ENCODE data around the gene RSL1D1.
A peak's percentile ranks its signal among the peaks of the same experiment; 100 is the strongest.

RSL1D1 gene

DNA sequence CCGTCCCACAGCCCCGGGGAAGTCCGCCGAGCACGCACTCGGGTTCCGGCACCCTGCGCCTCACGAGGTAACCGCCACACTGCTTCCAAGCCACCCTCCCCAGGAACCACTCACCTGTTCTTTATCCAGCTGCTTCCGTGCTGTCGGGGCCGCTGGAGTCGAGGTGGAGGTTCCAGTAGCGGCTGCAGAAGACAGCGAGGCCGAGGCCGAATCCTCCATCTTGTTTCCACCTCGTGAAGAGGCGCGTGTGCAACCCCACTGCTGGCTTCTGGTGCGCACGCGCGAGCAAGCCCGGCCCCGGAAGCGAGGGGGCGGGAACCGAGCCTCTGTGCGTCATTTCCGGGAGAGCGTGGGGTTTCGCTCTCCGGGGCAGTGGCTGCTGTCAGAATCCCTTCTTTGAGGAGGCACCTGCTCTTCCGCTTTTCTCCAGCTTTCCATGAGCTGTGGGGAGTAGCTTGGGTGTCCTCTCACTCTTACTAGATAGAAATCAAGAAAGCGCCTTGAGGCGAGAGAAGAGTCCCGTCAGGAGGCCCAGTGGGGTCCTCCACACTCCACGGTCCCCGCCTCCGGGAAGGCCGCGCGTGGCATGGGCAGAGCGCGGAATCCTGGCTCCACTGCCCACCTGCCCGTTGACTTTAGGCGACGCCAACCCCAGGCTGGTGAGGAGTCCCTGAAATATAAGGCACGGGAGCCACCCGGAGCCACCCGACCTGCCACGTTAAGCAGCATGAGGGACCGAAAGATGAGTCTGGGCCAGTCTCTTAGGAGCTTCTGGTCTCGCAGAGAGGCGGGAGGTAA is at the start of gene RSL1D1:
TSS of gene RSL1D1 (minus strand) at position 249 of the 798 bp plus-strand sequence. CDS start at position 219, 30 bp downstream.
- DNase-seq: peak; percentile 89 to 92

DNA sequence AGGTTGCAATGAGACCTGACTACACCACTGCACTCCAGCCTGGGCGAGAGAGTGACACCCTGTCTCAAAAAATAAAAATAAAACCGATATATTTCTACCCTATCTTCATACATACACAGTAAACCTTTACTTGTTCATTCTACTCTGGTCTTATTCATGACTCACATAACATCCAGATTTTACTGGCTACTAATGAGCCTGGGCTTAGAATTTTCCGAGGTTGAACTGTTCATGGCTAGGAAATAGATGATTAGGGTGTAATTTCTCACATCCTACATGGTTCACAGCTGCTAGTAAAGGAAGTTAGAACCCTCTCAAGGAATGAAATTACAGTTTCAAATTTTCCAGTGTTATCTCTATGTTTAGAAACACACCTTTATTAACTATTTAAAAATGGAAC is 49.7 kb upstream of the RSL1D1 start:
- no peak for DNase-seq

- no peak for DNase-seq
Observed at GRCh38 chr16:11896486-11897176, 45.3 kb upstream of the RSL1D1 start.

DNA sequence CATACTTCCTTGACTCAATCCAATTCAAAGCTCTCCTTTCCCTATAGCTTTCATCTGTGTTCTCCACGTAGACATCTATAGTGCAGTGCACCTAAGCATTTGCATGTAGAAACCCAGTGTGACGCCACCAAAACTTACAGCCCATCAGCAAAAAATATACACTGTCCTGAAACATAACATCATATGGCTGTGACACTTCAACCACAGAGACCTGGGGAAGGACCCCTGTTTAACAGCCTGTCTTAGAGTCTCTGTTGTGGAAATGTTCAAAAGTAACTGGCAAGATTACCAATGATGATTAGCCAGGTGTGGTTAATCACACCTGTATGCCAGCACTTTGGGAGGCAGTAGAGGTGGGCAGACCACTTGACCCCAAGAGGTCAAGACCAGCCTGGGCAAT is 42.2 kb upstream of the RSL1D1 start:
- no peak for DNase-seq

- no peak for DNase-seq
Observed at GRCh38 chr16:11892761-11893160, 41.4 kb upstream of the RSL1D1 start.

DNA sequence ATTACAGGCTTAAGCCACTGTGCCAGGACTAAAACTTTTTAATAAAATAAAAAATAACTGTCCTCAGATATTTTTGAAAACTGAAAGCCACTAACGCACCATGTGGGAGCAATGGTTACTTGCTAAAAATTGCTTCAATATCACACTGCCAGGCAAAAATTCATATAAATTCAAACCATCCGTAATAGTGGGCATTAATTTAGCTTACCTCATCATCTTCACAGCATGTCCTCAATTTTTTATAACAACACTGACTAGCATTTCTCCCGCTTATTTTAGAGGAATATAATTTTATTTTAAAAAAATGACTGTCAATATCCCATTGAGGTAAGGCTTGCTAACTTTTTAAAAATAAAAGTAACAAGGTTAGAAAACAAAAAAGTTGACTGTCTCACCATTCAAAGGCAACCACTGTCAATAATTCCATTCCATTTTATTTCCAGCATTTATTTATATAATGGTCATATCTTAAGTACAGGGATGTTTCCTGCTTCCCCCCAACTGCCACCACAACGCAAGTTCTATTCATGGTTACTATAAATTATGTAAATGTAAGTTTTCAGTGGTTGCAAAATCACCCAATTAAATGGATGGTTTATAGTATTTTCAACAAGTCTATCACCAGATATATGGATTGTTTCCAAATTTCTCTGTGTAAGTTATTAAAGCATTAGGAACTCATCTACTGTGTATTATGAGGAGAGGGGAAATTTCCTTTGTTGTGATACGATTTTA is 39.1 kb upstream of the RSL1D1 start:
- no peak for DNase-seq

GRCh38 chr16:11886881-11887280 is 35.5 kb upstream of the RSL1D1 start:
- no peak for DNase-seq

GRCh38 chr16:11884035-11884434 is 32.7 kb upstream of the RSL1D1 start:
- no peak for DNase-seq

GRCh38 chr16:11880007-11880406 is 28.7 kb upstream of the RSL1D1 start:
- no peak for DNase-seq

- DNase-seq: no peak
Observed at GRCh38 chr16:11877374-11877773, 26.0 kb upstream of the RSL1D1 start.

- DNase-seq: no peak
Observed at GRCh38 chr16:11876306-11876705, 25.0 kb upstream of the RSL1D1 start.

GRCh38 chr16:11875721-11876120 is 24.4 kb upstream of the RSL1D1 start:
- no peak for DNase-seq

DNA sequence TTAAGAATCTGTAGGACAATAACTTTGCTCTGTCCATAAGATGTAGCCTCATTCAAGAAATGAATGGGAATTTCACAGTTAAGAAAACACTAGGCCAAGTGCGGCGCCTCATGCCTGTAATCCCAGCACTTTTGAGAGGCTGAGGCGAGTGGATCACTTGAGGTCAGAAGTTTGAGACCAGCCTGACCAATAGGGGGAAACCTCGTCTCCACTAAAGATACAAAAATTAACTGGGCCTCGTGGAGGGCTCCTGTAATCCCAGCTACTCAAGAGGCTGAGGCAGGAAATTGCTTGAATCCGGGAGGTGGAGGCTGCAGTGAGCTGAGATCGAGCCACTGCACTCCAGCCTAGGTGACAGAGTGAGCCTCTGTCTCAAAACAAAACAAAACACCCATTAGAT is 19.9 kb upstream of the RSL1D1 start:
- no peak for DNase-seq

DNA sequence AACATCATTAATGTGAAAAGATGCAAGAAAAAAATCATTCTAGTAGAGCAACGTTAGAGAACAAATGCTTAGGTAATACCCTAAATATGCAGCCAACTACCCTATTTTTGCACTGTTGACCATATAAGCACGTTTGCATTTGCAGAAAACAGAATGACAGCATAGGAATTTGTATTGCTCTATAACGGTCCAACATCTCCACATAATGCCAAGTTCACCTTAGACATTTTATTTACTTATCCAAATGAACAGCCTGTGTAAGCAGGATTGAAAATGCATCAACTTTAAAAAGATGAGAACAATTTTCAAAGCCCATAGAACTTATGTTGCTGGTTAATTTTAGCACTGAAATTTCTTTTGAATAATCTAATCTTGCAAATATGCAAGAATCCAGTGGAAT is 19.1 kb upstream of the RSL1D1 start:
- DNase-seq: no peak

DNA sequence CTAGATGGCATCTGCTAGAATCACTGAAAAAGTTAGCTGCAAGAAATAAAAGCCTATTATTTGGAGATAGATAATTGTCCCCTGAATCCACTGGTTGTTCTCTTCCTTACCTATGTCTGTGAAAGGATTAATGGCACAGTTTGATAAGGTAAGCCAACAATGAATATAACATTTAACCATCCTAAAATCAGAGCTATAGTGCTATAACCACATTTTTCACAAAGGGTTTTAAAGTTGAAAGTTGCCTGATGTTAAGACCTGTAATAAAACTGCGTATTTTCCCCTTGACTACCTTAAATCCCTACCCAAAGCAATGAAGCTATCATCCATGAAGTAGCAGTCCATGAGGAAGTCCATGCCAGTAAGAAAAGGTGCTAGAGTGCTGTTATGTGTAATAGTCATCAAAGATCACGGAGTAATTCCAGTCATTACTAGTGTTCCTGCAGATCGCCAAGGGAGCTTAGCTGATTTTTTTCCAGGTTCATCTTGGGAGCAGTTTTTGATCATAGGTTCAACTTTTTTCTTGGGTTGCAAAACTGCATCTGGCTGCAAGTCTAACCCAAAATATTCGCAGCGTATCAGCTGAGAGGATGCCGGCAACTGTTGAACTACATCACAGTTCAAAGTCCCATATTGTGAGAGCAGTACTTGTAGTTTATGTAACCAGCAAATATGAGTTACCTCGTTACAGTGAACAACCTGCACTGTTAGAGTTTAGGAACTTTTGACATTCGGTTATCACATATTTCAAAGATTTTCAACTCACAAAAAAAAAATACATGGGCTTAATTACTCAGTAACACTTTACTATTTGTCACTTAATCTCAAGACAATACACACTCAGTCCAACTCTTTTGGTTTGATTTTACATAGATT is 18.2 kb upstream of the RSL1D1 start:
- no peak for DNase-seq

DNA sequence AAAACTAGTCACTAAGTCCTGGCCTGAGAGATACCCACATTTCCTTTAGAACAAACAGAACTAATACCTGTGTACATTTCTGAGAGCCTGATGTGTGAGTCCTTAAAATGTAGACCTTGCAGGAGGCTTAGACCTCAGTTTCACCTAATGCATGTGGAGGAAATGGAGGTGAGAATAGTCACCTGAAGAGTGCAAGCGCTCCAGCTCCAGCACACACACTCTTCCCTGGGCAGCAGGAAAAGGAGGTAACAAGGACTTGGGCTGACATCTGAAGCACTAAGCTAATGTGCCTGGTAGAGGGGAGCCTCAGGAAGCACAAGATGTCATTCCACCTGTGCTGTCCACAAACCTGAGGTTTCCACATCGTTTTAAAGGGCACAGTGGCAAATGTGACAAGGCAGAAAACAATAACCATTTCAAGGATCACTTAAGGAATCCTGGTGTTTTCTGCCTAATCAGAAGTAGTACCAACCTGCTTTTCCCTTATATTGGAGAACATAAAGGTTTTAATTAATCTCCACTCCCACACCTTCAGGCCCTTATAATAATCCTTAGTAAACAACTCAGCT is 17.2 kb upstream of the RSL1D1 start:
- DNase-seq: no peak

DNA sequence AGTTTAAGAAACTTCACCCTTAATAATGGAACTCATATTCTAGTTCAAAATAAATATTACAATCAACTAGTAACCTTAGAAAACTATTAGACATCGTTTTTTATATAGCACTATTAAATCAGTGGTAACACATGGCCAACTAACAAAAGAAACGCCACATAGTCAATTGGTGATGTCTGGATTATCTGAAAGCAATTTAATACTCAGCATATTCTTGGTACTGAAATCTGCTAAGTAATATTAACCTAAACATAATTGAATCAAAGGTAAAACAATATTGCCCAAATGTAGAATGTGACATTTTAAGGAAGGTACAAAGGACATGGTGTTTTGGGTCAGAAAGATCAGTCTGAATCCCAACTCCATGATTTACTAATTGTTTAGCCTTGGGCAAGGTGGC is 11.1 kb upstream of the RSL1D1 start:
- no peak for DNase-seq

DNA sequence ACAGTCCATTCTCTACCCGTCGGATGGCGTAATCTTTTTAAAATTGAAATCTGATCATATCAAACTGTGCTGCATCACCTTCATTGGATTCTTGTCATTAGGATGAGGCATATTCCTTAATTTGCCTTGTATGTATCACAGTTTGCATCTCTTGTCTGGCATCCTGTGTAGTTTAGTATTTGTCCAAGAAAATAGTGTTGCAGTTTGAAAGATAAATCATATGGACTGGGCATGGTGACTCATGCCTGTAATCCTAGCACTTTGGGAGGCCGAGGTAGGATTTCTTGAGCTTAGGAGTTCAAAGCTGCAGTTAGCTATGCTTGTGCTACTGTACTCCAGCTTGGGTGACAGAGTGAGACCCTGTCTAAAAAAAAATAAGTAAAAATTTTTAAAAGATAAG is 5.8 kb upstream of the RSL1D1 start:
- DNase-seq: no peak

GRCh38 chr16:11852092-11852809 is 909 bp upstream of the RSL1D1 start:
- peak in 1 of 2 experiments; percentile 13 for DNase-seq

DNA sequence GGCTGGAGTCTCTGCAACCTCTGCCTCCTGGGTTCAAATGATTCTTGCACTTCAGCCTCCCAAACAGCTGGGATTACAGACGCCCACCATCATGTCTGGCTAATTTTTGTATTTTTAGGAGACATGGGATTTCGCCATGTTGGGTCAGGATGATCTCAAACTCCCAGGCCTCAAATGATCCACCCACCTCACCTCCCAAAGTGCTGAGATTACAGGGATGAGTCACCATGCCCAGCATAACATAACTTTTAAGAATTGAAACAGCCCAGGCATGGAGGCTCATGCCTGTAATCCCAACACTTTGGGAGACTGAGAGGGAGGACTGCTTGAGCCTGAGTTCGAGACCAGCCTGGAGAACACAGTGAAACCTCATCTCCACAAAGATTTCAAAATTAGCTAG is 2.5 kb downstream of the RSL1D1 start:
- no peak for DNase-seq

DNA sequence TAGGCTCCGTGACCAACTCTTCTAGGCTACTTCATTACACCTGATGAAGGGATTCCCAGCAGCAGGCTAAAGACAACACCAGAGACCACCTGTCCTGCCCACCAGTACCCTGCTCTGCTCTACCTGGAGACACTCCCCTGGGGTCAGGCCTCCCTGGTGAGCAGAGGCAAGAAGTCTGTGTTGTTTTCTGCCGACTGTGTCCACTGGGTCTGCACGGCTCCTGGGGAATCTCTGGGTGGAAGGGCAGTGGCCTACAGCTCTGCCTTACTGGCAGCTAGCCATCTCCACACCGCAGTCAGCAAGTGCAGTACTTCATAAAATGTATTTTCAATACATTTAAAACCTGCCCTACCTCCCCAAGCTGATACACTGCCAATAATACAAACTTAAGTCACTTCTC is 6.8 kb downstream of the RSL1D1 start:
- no peak for DNase-seq

GRCh38 chr16:11843861-11844260 is 7.5 kb downstream of the RSL1D1 start:
- DNase-seq: no peak
